ENCODE results near the gene CNTN1.

DNA sequence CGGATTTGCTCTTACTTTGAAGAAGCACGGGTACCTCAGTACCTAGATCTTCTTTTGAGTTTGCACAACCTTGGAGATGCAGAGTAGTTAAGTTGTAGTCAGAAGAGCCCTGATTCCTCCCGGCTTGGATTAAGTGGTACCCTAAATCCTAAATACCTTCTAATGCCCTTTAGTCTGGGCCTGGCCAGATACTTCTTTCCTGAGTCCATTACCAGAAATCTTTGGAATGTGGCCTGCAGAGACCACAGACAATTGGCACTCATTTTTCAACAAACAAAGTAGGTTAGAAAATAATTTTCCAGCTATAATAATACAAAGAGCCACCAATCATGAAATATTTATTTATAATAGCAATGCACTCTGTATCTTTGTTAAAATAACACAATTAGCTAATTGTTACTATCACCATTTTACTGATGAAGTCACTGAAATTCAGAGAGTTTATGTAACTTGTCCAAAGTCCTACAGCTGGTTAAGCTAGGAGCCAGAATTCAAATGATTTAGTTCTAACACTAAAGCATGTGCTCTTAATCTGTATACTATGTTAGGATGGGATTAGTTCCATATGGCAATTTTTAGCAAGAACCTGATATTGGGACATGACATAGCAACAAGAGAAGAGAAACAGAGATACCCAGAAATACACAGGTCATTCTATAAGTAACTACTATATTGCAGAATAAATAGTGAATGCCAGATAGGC is 363.8 kb downstream of the CNTN1 start:
- TF ChIP-seq POLR2A (IDR thresholded peaks at IDR 0.05) = no peak
- TF ChIP-seq, protein P1, sequence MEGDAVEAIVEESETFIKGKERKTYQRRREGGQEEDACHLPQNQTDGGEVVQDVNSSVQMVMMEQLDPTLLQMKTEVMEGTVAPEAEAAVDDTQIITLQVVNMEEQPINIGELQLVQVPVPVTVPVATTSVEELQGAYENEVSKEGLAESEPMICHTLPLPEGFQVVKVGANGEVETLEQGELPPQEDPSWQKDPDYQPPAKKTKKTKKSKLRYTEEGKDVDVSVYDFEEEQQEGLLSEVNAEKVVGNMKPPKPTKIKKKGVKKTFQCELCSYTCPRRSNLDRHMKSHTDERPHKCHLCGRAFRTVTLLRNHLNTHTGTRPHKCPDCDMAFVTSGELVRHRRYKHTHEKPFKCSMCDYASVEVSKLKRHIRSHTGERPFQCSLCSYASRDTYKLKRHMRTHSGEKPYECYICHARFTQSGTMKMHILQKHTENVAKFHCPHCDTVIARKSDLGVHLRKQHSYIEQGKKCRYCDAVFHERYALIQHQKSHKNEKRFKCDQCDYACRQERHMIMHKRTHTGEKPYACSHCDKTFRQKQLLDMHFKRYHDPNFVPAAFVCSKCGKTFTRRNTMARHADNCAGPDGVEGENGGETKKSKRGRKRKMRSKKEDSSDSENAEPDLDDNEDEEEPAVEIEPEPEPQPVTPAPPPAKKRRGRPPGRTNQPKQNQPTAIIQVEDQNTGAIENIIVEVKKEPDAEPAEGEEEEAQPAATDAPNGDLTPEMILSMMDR (IDR thresholded peaks at IDR 0.05 in 8 of 11, conservative IDR thresholded peaks at IDR 0.05 in 3 of 11) = no peak
- no peak for TF ChIP-seq POLR2AphosphoS5 (IDR thresholded peaks at IDR 0.05)
